ENCODE measurements around the gene LPCAT2.

- TF ChIP-seq POLR2AphosphoS5 (IDR thresholded peaks at IDR 0.05; ENCODE audit: insufficient read depth in 1 of 2, low read depth in 1 of 2) = no peak
- TF ChIP-seq, protein P1, sequence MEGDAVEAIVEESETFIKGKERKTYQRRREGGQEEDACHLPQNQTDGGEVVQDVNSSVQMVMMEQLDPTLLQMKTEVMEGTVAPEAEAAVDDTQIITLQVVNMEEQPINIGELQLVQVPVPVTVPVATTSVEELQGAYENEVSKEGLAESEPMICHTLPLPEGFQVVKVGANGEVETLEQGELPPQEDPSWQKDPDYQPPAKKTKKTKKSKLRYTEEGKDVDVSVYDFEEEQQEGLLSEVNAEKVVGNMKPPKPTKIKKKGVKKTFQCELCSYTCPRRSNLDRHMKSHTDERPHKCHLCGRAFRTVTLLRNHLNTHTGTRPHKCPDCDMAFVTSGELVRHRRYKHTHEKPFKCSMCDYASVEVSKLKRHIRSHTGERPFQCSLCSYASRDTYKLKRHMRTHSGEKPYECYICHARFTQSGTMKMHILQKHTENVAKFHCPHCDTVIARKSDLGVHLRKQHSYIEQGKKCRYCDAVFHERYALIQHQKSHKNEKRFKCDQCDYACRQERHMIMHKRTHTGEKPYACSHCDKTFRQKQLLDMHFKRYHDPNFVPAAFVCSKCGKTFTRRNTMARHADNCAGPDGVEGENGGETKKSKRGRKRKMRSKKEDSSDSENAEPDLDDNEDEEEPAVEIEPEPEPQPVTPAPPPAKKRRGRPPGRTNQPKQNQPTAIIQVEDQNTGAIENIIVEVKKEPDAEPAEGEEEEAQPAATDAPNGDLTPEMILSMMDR (IDR thresholded peaks at IDR 0.05) = no peak
- TF ChIP-seq POLR2A (IDR thresholded peaks at IDR 0.05) = no peak
Measured at GRCh38 chr16:55568207-55568606, 59.3 kb downstream of the LPCAT2 start.

Measured in vagina (tissue), 2 donors.